A549 (cell line): ENCODE results near the gene GLIPR1. TPM values are rescaled to one million over a fixed set of nuclear protein-coding genes. Genes with fewer than 3 reads are reported as not detected.
"Not testable (repeated sequence)": the region's sequence is repeated elsewhere in the genome, so short reads cannot be mapped to it uniquely, and the experiment has no call there.

ENCODE experiments used
- ATAC-seq, 2 experiments: fragments of 200-7000 bp in 1 of 2; fragments of >200 bp in 1 of 2; cut with Nextera tagmentation in 1 of 2; cut with Tn5 transposase in 1 of 2; 3 replicates each; pipeline versions ENCODE4 v1.8.0 to v1.9.1; 2018 to 2020; ENCODE audit warnings: mild to moderate bottlenecking in 1 of 2, moderate library complexity in 1 of 2
- CTCF ChIA-PET: fragments of 300-600 bp; sonication (Branson Sonifier 250); formaldehyde crosslinking; extraction: SDS; loops from one replicate; lab custom pipeline; 2021; ENCODE audit warnings: antibody characterized with exemption, inconsistent platforms; lab: Yijun Ruan, JAX
- POLR2A ChIA-PET: fragments of 350-600 bp; formaldehyde crosslinking; extraction: SDS; loops from one replicate; lab custom pipeline; 2021; ENCODE audit warnings: antibody characterized with exemption, inconsistent platforms; lab: Yijun Ruan, JAX
- DNase-seq, 2 experiments: peaks; one replicate each; pipeline versions ENCODE4 v3.0.0 to v3.0.0-alpha.2; 2011 to 2016; ENCODE audit warnings: low read depth in 1 of 2, low spot score in 1 of 2
- FAIRE-seq: peaks from 2 replicates; lab custom pipeline; 2011; peaks lifted over from hg19 to GRCh38; lab: Jason Lieb, UNC
- H3K27ac ChIP-seq, 2 experiments: fragments of >200 bp; sonication (Bioruptor Twin); formaldehyde crosslinking; 3 replicates each; pipeline ENCODE4 v1.5.1; 2016 to 2017
- H3K4me1 ChIP-seq: fragments of >200 bp; sonication (Bioruptor Twin); formaldehyde crosslinking; 3 replicates; pipeline ENCODE4 v1.6.1; 2016
- H3K4me2 ChIP-seq: fragments of >200 bp; sonication (Bioruptor Twin); formaldehyde crosslinking; 3 replicates; pipeline ENCODE4 v1.6.1; 2016
- H3K4me3 ChIP-seq: fragments of >200 bp; sonication (Bioruptor Twin); formaldehyde crosslinking; 3 replicates; pipeline ENCODE4 v1.5.1; 2016
- H3K9me3 ChIP-seq: fragments of >200 bp; sonication (Bioruptor Twin); formaldehyde crosslinking; 3 replicates; pipeline ENCODE4 v1.6.1; 2016
- CBX8 ChIP-seq: fragments of 200-600 bp; sonication (generic); IDR thresholded peaks from 2 replicates; pipeline ENCODE4 v1.6.1; 2016
- CHD4 ChIP-seq: fragments of 200-600 bp; sonication (generic); IDR thresholded peaks from 2 replicates; pipeline ENCODE4 v1.6.1; 2016; ENCODE audit warnings: antibody characterized with exemption, mild to moderate bottlenecking, borderline replicate concordance
- EHF ChIP-seq: fragments of 250-450 bp; sonication (Bioruptor Pico); IDR thresholded peaks from 2 replicates; pipeline ENCODE4 v1.5.0; 2020; ENCODE audit warnings: mild to moderate bottlenecking
- ESRRA ChIP-seq: fragments of 150-350 bp; IDR thresholded peaks from 2 replicates; pipeline ENCODE4 v1.6.1; 2014; ENCODE audit warnings: mild to moderate bottlenecking, low read length, borderline replicate concordance
- FOXS1 ChIP-seq: fragments of 250-450 bp; sonication (Bioruptor Pico); IDR thresholded peaks from 2 replicates; pipeline ENCODE4 v1.5.0; 2020; ENCODE audit warnings: mild to moderate bottlenecking, moderate library complexity
- JUN ChIP-seq, 2 experiments: fragments of >200 bp; sonication (Bioruptor Twin); formaldehyde crosslinking; IDR thresholded peaks; 2 replicates in 1 of 2; 3 replicates in 1 of 2; pipeline ENCODE4 v1.6.1; 2016 to 2017
- KDM5A ChIP-seq: fragments of 200-600 bp; sonication (generic); IDR thresholded peaks from 2 replicates; pipeline ENCODE4 v1.6.1; 2016; ENCODE audit warnings: antibody characterized with exemption, mild to moderate bottlenecking
- MAZ ChIP-seq: fragments of 150-350 bp; IDR thresholded peaks from 2 replicates; pipeline ENCODE4 v1.6.1; 2014; ENCODE audit warnings: antibody characterized with exemption, low read depth, low read length, borderline replicate concordance
- PHF8 ChIP-seq: fragments of 200-600 bp; sonication (generic); IDR thresholded peaks from 2 replicates; pipeline ENCODE4 v1.6.1; 2016; ENCODE audit warnings: low read depth, mild to moderate bottlenecking, antibody characterized with exemption, moderate library complexity, borderline replicate concordance
- POLR2A ChIP-seq: IDR thresholded peaks from 2 replicates; pipeline ENCODE4 v1.6.1; 2012; ENCODE audit warnings: mild to moderate bottlenecking, low read length
- POLR2AphosphoS2 ChIP-seq: conservative IDR thresholded peaks from 2 replicates; pipeline ENCODE4 v1.6.1; 2012; ENCODE audit warnings: low read length, improper control_type of control experiment, inconsistent platforms
- RAD21 ChIP-seq, 2 experiments: fragments of >200 bp in 1 of 2; sonication (Bioruptor Twin) in 1 of 2; formaldehyde crosslinking in 1 of 2; IDR thresholded peaks in 1 of 2; conservative IDR thresholded peaks in 1 of 2; 2 replicates in 1 of 2; 3 replicates in 1 of 2; pipeline ENCODE4 v1.6.1; 2012 to 2018; ENCODE audit warnings: inconsistent platforms in 1 of 2
- RARB ChIP-seq: fragments of 250-450 bp; sonication (Bioruptor Pico); IDR thresholded peaks from 2 replicates; pipeline ENCODE4 v1.8.0; 2021; ENCODE audit warnings: mild to moderate bottlenecking, moderate library complexity
- SMC3 ChIP-seq: fragments of >200 bp; sonication (Bioruptor Twin); formaldehyde crosslinking; IDR thresholded peaks from 3 replicates; pipeline ENCODE4 v1.6.1; 2018; ENCODE audit warnings: inconsistent platforms
- ZNF302 ChIP-seq: fragments of 250-450 bp; sonication (Bioruptor Pico); IDR thresholded peaks from 2 replicates; pipeline ENCODE4 v1.9.0; 2021; ENCODE audit warnings: inconsistent platforms, mild to moderate bottlenecking, moderate library complexity
- ZSCAN20 ChIP-seq: fragments of 250-450 bp; sonication (Bioruptor Pico); IDR thresholded peaks from 2 replicates; pipeline ENCODE4 v1.8.0; 2022; ENCODE audit warnings: mild to moderate bottlenecking, moderate library complexity
- WGBS: methylation state at CpG from one replicate; pipeline ENCODE4 v1.1.6; 2017; ENCODE audit errors: missing lambda C conversion rate; 5-methylcytosine and 5-hydroxymethylcytosine counted together
- polyA plus RNA-seq, 4 experiments: library from polyadenylated mRNA; depleted of rRNA in 3 of 4; stranded (reverse); fragments of >200 nt; fragmentation: RNase III in 1 of 4; extraction: RNeasy Plus Mini Kit Qiagen cat#74134 plus additional on column Dnase treatment in 1 of 4; gene quantifications; 2 replicates in 3 of 4; 3 replicates in 1 of 4; pipeline ENCODE4 v1.2.3, GENCODE V29; 2011 to 2017
- TF ChIP-seq, protein P1 (sequence below): IDR thresholded peaks from 2 replicates; pipeline ENCODE4 v1.6.1; 2012
- TF ChIP-seq, protein P2 (sequence below): fragments of >200 bp; sonication (Bioruptor Twin); formaldehyde crosslinking; IDR thresholded peaks from 2 replicates; pipeline ENCODE4 v1.6.1; 2016
- TF ChIP-seq, protein P3 (sequence below): IDR thresholded peaks from 2 replicates; pipeline ENCODE4 v1.6.1; 2012
- TF ChIP-seq, protein P4 (sequence below): fragments of >200 bp; sonication (Bioruptor Twin); formaldehyde crosslinking; IDR thresholded peaks from 3 replicates; pipeline ENCODE4 v1.5.1; 2016

GLIPR1 gene
- polyA plus RNA-seq, 2 of the 4 experiments (the other 2 are of a cell fraction) = 42.2 to 44.5 TPM

DNA sequence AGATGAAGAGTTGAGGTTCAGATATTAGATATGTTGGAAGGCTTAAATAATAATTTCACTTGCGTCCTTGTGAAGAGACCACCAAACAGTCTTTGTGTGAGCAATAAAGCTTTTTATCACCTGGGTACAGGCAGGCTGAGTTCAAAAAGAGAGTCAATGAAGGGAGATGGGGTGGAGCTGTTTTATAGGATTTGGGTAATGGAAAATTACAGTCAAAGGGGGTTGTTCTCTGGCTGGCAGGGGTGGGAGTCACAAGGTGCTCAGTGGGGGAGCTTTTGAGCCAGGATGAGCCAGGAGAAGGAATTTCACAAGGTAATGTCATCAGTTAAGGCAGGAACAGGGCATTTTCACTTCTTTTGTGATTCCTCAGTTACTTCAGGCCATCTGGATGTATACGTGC is 3.9 kb downstream of the GLIPR1 start:
- H3K4me2 ChIP-seq = 0 out of 3 replicates have a peak overlapping the region, but pooled peaks have one; percentile 1
- CTCF ChIA-PET = interaction anchor here (0.7 to 6.8 kb wide), 20 partner anchors 8 to 1527 kb away, joined by 3 to 46 read pairs (median 4); partner anchors contain the start of genes GLIPR1L1, GLIPR1L2 and KRR1
- 91% methylated on average over 2 of the region's 2 CpGs for WGBS
- H3K27ac ChIP-seq = peak overlapping the region in 1 of 2 experiments; percentile 27; a peak in 1 of 6 replicates
- H3K4me3 ChIP-seq, ATAC-seq, H3K9me3 ChIP-seq, DNase-seq, FAIRE-seq: not testable (repeated sequence)
- peaks cover 32% of the 10 kb centered on the region for H3K4me1 ChIP-seq
- POLR2A ChIA-PET = interaction anchor here (1.2 to 2.5 kb wide), 2 partner anchors 93 to 547 kb away, joined by 3 to 9 read pairs; partner anchors contain the start of genes GLIPR1L2 and PHLDA1

DNA sequence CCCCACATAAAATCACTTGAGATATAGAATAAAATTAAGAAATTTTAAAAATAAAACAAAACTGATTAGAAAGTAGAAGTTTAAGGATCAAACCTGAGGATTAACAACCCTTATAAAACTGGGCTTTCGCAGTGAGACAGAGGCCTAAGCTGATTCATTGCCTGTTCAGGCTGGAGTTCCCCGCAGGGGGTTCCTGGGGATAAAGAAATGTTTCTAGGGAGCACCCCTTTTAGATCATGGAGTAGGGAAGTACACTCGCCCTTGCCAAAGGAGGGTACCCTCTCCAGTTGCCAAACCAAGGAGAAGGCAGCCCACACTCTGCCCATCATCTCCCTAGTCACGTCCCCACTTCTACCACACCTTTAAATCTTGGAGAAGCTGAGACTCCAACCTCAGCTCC is 6.8 kb downstream of the GLIPR1 start:
- FAIRE-seq (no peak), DNase-seq (no peak), ATAC-seq (no peak)
- no peaks in the 10 kb centered on the region for H3K9me3 ChIP-seq
- no peak overlapping the region for H3K4me3 ChIP-seq
- H3K4me1 ChIP-seq = peaks cover 21% of the 10 kb centered on the region
- H3K4me2 ChIP-seq = no peak overlapping the region
- WGBS = 89% methylated on average over 4 of the region's 4 CpGs
- ChIA-PET POLR2A (no interaction called here), CTCF (interaction anchor here (1.0 to 6.8 kb wide), 5 partner anchors 8 to 996 kb away, joined by 3 to 46 read pairs (median 3); partner anchors contain the start of gene GLIPR1L2)
- no peak for TF ChIP-seq POLR2A
- TF ChIP-seq, protein P1, sequence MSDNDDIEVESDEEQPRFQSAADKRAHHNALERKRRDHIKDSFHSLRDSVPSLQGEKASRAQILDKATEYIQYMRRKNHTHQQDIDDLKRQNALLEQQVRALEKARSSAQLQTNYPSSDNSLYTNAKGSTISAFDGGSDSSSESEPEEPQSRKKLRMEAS = no peak
- no peak for TF ChIP-seq ZNF302 (CRISPR knock-in tag)
- TF ChIP-seq POLR2AphosphoS2 = no peak
- TF ChIP-seq PHF8 = no peak
- TF ChIP-seq, protein P2, sequence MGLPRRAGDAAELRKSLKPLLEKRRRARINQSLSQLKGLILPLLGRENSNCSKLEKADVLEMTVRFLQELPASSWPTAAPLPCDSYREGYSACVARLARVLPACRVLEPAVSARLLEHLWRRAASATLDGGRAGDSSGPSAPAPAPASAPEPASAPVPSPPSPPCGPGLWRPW = no peak
- TF ChIP-seq EHF (CRISPR knock-in tag) = no peak
- TF ChIP-seq JUN (IDR thresholded peaks at IDR 0.05) = no peak
- H3K27ac ChIP-seq = peak overlapping the region in 1 of 2 experiments; percentile 26; a peak in 1 of 6 replicates

DNA sequence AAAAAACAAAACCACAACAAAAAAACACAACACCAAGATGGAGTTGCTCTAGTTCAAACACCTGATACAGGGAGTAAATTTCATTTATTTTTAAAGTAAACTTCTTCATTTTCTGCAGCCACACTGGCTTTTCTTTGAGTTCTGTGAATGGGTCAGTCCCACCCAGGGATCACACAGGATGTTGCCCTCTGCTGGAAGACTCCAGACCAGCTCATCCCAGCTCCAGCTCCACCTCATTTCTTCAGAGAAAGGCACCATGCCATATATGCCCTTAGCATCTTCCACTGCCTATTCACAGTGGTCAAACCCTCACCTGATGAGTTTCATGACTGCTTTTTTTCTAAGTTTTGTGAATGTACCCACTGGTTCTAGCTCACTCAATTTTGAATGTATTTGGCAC is 8.0 kb downstream of the GLIPR1 start:
- peak; percentile 13 for FAIRE-seq
- Histone ChIP-seq H3K4me2 (no peak overlapping the region), H3K4me1 (peaks cover 18% of the 10 kb centered on the region), H3K4me3 (no peak overlapping the region), H3K27ac (no peak overlapping the region), H3K9me3 (no peaks in the 10 kb centered on the region)
- CTCF ChIA-PET = interaction anchor here (1.2 to 6.8 kb wide), 3 partner anchors 9 to 98 kb away, joined by 3 to 46 read pairs (median 8); partner anchors contain the start of gene GLIPR1L2
- TF ChIP-seq FOXS1 (CRISPR knock-in tag) = no peak
- TF ChIP-seq ESRRA = no peak
- TF ChIP-seq, protein P3, sequence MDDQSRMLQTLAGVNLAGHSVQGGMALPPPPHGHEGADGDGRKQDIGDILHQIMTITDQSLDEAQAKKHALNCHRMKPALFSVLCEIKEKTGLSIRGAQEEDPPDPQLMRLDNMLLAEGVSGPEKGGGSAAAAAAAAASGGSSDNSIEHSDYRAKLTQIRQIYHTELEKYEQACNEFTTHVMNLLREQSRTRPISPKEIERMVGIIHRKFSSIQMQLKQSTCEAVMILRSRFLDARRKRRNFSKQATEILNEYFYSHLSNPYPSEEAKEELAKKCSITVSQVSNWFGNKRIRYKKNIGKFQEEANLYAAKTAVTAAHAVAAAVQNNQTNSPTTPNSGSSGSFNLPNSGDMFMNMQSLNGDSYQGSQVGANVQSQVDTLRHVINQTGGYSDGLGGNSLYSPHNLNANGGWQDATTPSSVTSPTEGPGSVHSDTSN = no peak
- no peak for TF ChIP-seq CHD4
- peak in 1 of 2 experiments; percentile 46; a peak in 1 of 5 replicates for TF ChIP-seq RAD21 (conservative IDR thresholded peaks at IDR 0.05 in 1 of 2, IDR thresholded peaks at IDR 0.05 in 1 of 2)
- TF ChIP-seq KDM5A = no peak
- no peak for TF ChIP-seq RARB (CRISPR knock-in tag)
- no peak for TF ChIP-seq ZSCAN20 (CRISPR knock-in tag)
- TF ChIP-seq, protein P4, sequence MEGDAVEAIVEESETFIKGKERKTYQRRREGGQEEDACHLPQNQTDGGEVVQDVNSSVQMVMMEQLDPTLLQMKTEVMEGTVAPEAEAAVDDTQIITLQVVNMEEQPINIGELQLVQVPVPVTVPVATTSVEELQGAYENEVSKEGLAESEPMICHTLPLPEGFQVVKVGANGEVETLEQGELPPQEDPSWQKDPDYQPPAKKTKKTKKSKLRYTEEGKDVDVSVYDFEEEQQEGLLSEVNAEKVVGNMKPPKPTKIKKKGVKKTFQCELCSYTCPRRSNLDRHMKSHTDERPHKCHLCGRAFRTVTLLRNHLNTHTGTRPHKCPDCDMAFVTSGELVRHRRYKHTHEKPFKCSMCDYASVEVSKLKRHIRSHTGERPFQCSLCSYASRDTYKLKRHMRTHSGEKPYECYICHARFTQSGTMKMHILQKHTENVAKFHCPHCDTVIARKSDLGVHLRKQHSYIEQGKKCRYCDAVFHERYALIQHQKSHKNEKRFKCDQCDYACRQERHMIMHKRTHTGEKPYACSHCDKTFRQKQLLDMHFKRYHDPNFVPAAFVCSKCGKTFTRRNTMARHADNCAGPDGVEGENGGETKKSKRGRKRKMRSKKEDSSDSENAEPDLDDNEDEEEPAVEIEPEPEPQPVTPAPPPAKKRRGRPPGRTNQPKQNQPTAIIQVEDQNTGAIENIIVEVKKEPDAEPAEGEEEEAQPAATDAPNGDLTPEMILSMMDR = peak; percentile 31; the same call in 2 of the 3 replicates
- TF ChIP-seq ZNF302 (CRISPR knock-in tag) = no peak
- TF ChIP-seq CBX8 = no peak
- peak; percentile 36; the same call in 1 of the 3 replicates for TF ChIP-seq SMC3
- TF ChIP-seq MAZ = no peak
- TF ChIP-seq, all 56 proteins: peak for 3
- DNase-seq = peak; percentile 55 to 59
- peak; percentile 81 to 83; a peak in 5 of 6 replicates for ATAC-seq
- POLR2A ChIA-PET = no interaction called here
